Astrocyte (in vitro differentiated cells and primary cell): Measurements from ENCODE around the gene SLIT3. TPM values are rescaled to one million over a fixed set of nuclear protein-coding genes. Genes with fewer than 3 reads are reported as not detected.

ENCODE experiments used
- DNase-seq: peaks from one replicate; pipeline ENCODE4 v3.0.0-alpha.2; 2010; ENCODE audit warnings: low read depth
- FAIRE-seq: peaks from 2 replicates; lab custom pipeline; 2011; peaks lifted over from hg19 to GRCh38; lab: Jason Lieb, UNC
- H2AFZ ChIP-seq: 2 replicates; pipeline ENCODE4 v1.6.0; 2012; ENCODE audit warnings: low read depth, low read length, inconsistent platforms
- H3K27ac ChIP-seq: 2 replicates; pipeline ENCODE4 v1.5.1; 2011; ENCODE audit warnings: low read depth, low read length, inconsistent platforms
- H3K27me3 ChIP-seq: 2 replicates; pipeline ENCODE4 v1.6.0; 2011; ENCODE audit warnings: low read length, inconsistent platforms; ENCODE audit not compliant: insufficient read depth
- H3K36me3 ChIP-seq: 2 replicates; pipeline ENCODE4 v1.5.1; 2011; ENCODE audit warnings: low read length, inconsistent platforms; ENCODE audit not compliant: insufficient read depth
- H3K4me1 ChIP-seq: 2 replicates; pipeline ENCODE4 v1.5.1; 2011; ENCODE audit warnings: low read length, inconsistent platforms; ENCODE audit not compliant: insufficient read depth
- H3K4me2 ChIP-seq: 2 replicates; pipeline ENCODE4 v1.6.0; 2012; ENCODE audit warnings: low read length, inconsistent platforms
- H3K4me3 ChIP-seq: 2 replicates; pipeline ENCODE4 v1.5.1; 2011; ENCODE audit warnings: low read depth, mild to moderate bottlenecking, low read length, inconsistent platforms; ENCODE audit not compliant: insufficient read depth
- H3K79me2 ChIP-seq: 2 replicates; pipeline ENCODE4 v1.6.0; 2012; ENCODE audit warnings: mild to moderate bottlenecking, low read length, inconsistent platforms; ENCODE audit not compliant: insufficient read depth
- H3K9ac ChIP-seq: 2 replicates; pipeline ENCODE4 v1.6.0; 2012; ENCODE audit warnings: mild to moderate bottlenecking, low read length, inconsistent platforms
- H3K9me3 ChIP-seq: 2 replicates; pipeline ENCODE4 v1.5.1; 2012; ENCODE audit warnings: low read depth, mild to moderate bottlenecking, low read length, inconsistent platforms; ENCODE audit not compliant: insufficient read depth
- H4K20me1 ChIP-seq: 2 replicates; pipeline ENCODE4 v1.6.0; 2012; ENCODE audit warnings: low read length, inconsistent platforms; ENCODE audit not compliant: insufficient read depth
- H3K27ac Mint-ChIP-seq: one replicate; pipeline ENCODE4 v1.8.0; 2021; ENCODE audit warnings: mild to moderate bottlenecking, mixed read lengths; ENCODE audit not compliant: unreplicated experiment
- H3K27me3 Mint-ChIP-seq: one replicate; pipeline ENCODE4 v1.8.0; 2021; ENCODE audit warnings: low read depth, mixed read lengths; ENCODE audit not compliant: unreplicated experiment
- H3K36me3 Mint-ChIP-seq: one replicate; pipeline ENCODE4 v1.8.0; 2021; ENCODE audit warnings: low read depth, mixed read lengths; ENCODE audit not compliant: unreplicated experiment
- H3K4me1 Mint-ChIP-seq: one replicate; pipeline ENCODE4 v1.8.0; 2021; ENCODE audit warnings: low read depth, mixed read lengths; ENCODE audit not compliant: unreplicated experiment
- H3K4me3 Mint-ChIP-seq: one replicate; pipeline ENCODE4 v1.8.0; 2021; ENCODE audit warnings: mild to moderate bottlenecking, moderate library complexity, mixed read lengths; ENCODE audit not compliant: unreplicated experiment
- H3K9me3 Mint-ChIP-seq: one replicate; pipeline ENCODE4 v1.8.0; 2021; ENCODE audit warnings: mild to moderate bottlenecking, mixed read lengths; ENCODE audit not compliant: unreplicated experiment
- CTCF ChIP-seq: IDR thresholded peaks from 2 replicates; pipeline ENCODE4 v1.5.1; 2011; ENCODE audit warnings: low read depth, mild to moderate bottlenecking, inconsistent platforms, low read length, moderate library complexity; ENCODE audit not compliant: insufficient read depth
- EZH2 ChIP-seq: IDR thresholded peaks from 2 replicates; pipeline ENCODE4 v1.6.1; 2012; ENCODE audit warnings: mild to moderate bottlenecking, low read length, inconsistent platforms; ENCODE audit not compliant: insufficient read depth
- total RNA-seq: library from RNA; stranded (reverse); gene quantifications from 2 replicates; pipeline ENCODE4 v1.2.1, GENCODE V29; 2021

SLIT3 gene
- total RNA-seq, 1 donor from 2014 or later, result 20.7 TPM

- no peaks in the 10 kb centered on the region for H3K36me3 ChIP-seq
- DNase-seq, result no peak
- Mint-ChIP-seq H3K4me3 (no peak overlapping the region), H3K27me3 (peaks cover 20% of the 10 kb centered on the region), H3K36me3 (no peaks in the 10 kb centered on the region), H3K4me1 (peaks cover 3% of the 10 kb centered on the region), H3K9me3 (peaks cover 4% of the 10 kb centered on the region), H3K27ac (no peak overlapping the region)
- H2AFZ ChIP-seq, result no peak overlapping the region
- H3K79me2 ChIP-seq, result no peaks in the 10 kb centered on the region
- H4K20me1 ChIP-seq, result no peaks in the 10 kb centered on the region
- no peak for FAIRE-seq
- no peak overlapping the region for H3K4me3 ChIP-seq
- no peaks in the 10 kb centered on the region for H3K27me3 ChIP-seq
- H3K4me1 ChIP-seq, result peaks cover 4% of the 10 kb centered on the region
- H3K27ac ChIP-seq, result no peak overlapping the region
- H3K9me3 ChIP-seq, result no peaks in the 10 kb centered on the region
- H3K9ac ChIP-seq, result no peak overlapping the region
- TF ChIP-seq EZH2, result no peak
- no peak overlapping the region for H3K4me2 ChIP-seq
Measured at GRCh38 chr5:168686837-168687236, 614.1 kb downstream of the SLIT3 start.

- Mint-ChIP-seq H3K27me3 (peaks cover 14% of the 10 kb centered on the region), H3K9me3 (peaks cover 4% of the 10 kb centered on the region), H3K36me3 (no peaks in the 10 kb centered on the region), H3K4me1 (peaks cover 10% of the 10 kb centered on the region), H3K27ac (no peak overlapping the region), H3K4me3 (no peak overlapping the region)
- H3K9ac ChIP-seq, result no peak overlapping the region
- H3K9me3 ChIP-seq, result no peaks in the 10 kb centered on the region
- H3K4me3 ChIP-seq, result no peak overlapping the region
- no peak overlapping the region for H3K27ac ChIP-seq
- DNase-seq (no peak), FAIRE-seq (no peak)
- H2AFZ ChIP-seq, result no peak overlapping the region
- no peak overlapping the region for H3K4me2 ChIP-seq
- H3K27me3 ChIP-seq, result no peaks in the 10 kb centered on the region
- no peak for TF ChIP-seq CTCF
- H3K36me3 ChIP-seq, result no peaks in the 10 kb centered on the region
- H3K79me2 ChIP-seq, result no peaks in the 10 kb centered on the region
- peaks cover 10% of the 10 kb centered on the region for H3K4me1 ChIP-seq
- H4K20me1 ChIP-seq, result no peaks in the 10 kb centered on the region
Measured at GRCh38 chr5:168685566-168685965, 615.4 kb downstream of the SLIT3 start.

- Histone ChIP-seq H3K36me3 (no peaks in the 10 kb centered on the region), H3K4me3 (no peak overlapping the region), H3K27ac (no peak overlapping the region), H3K9ac (no peak overlapping the region), H3K4me2 (no peak overlapping the region), H2AFZ (no peak overlapping the region), H3K27me3 (no peaks in the 10 kb centered on the region), H3K4me1 (peaks cover 10% of the 10 kb centered on the region), H3K79me2 (no peaks in the 10 kb centered on the region), H4K20me1 (no peaks in the 10 kb centered on the region), H3K9me3 (no peaks in the 10 kb centered on the region)
- Mint-ChIP-seq H3K4me1 (peaks cover 10% of the 10 kb centered on the region), H3K27me3 (peaks cover 7% of the 10 kb centered on the region), H3K9me3 (peaks cover 4% of the 10 kb centered on the region), H3K36me3 (no peaks in the 10 kb centered on the region), H3K4me3 (no peak overlapping the region), H3K27ac (no peak overlapping the region)
- no peak for FAIRE-seq
- TF ChIP-seq CTCF, result no peak
- TF ChIP-seq EZH2, result no peak
- DNase-seq, result no peak
Measured at GRCh38 chr5:168683927-168684295, 617.0 kb downstream of the SLIT3 start.
